GM04503 (cell line): ENCODE results near the gene ISG20.

ENCODE experiments used
- DNase-seq: peaks from one replicate; pipeline ENCODE4 v3.0.0-alpha.2; 2012; ENCODE audit warnings: low read depth

The ISG20 gene

GRCh38 chr15:88693191-88693590 is 54.4 kb downstream of the ISG20 start:
- DNase-seq = no peak

GRCh38 chr15:88695101-88695500 is 56.3 kb downstream of the ISG20 start:
- DNase-seq = no peak

GRCh38 chr15:88695691-88696251 is 57.0 kb downstream of the ISG20 start:
- no peak for DNase-seq

- no peak for DNase-seq
Measured at GRCh38 chr15:88696254-88696653, 57.4 kb downstream of the ISG20 start.

GRCh38 chr15:88697276-88697675 is 58.5 kb downstream of the ISG20 start:
- DNase-seq = no peak

- no peak for DNase-seq
Measured at GRCh38 chr15:88699861-88700260, 61.0 kb downstream of the ISG20 start.

- DNase-seq = no peak
Measured at GRCh38 chr15:88700716-88701115, 61.9 kb downstream of the ISG20 start.

GRCh38 chr15:88701561-88702095 is 62.8 kb downstream of the ISG20 start:
- no peak for DNase-seq

GRCh38 chr15:88702983-88703382 is 64.2 kb downstream of the ISG20 start:
- DNase-seq = no peak

- DNase-seq = no peak
Measured at GRCh38 chr15:88703533-88703932, 64.7 kb downstream of the ISG20 start.

GRCh38 chr15:88704791-88705768 is 66.3 kb downstream of the ISG20 start:
- DNase-seq = no peak

- no peak for DNase-seq
Measured at GRCh38 chr15:88705769-88706165, 67.0 kb downstream of the ISG20 start.
